NCI-H524 (cell line): ENCODE data around the gene FNDC10.

Source experiments
- DNase-seq, 2 experiments: peaks; one replicate each; lab custom pipeline; 2025; lab: John Stamatoyannopoulos, UW

FNDC10 gene

DNA sequence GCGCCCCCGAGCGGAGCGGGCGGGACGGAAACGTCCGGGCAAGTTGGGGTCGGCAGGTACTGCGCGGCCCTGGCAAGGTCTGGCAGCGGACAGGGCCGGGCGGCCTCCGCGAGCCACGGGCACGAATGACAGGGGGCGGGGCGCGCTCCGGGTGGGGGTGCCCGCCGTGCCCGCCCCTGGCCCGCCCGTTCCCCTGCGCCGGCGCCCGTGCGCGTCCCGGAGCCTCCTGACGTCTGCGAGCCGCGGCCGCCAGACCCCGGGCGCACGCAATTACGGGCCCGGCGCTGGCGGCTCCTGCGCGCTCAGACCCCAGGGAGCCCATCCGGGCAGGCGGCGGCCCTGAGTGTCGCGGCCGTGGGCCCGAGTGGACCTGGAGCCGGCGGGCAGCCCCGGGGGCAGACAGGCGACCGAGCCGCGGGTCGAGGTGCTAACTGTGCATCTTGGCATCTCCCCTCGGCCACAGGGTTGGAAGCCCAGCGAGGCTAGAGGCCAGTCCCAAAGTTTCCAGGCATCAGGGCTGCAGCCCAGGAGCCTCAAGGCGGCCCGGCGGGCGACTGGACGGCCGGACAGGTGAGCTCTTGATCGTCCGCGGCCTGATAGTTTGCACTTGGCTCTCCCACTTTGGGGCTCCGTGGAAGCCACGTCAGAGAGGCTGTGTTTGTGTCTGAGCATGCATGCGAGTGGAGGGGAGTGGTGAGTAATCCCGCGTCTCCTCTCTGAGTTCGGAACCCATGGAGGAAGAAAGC is 16.3 kb upstream of the FNDC10 start:
- no peak for DNase-seq

DNA sequence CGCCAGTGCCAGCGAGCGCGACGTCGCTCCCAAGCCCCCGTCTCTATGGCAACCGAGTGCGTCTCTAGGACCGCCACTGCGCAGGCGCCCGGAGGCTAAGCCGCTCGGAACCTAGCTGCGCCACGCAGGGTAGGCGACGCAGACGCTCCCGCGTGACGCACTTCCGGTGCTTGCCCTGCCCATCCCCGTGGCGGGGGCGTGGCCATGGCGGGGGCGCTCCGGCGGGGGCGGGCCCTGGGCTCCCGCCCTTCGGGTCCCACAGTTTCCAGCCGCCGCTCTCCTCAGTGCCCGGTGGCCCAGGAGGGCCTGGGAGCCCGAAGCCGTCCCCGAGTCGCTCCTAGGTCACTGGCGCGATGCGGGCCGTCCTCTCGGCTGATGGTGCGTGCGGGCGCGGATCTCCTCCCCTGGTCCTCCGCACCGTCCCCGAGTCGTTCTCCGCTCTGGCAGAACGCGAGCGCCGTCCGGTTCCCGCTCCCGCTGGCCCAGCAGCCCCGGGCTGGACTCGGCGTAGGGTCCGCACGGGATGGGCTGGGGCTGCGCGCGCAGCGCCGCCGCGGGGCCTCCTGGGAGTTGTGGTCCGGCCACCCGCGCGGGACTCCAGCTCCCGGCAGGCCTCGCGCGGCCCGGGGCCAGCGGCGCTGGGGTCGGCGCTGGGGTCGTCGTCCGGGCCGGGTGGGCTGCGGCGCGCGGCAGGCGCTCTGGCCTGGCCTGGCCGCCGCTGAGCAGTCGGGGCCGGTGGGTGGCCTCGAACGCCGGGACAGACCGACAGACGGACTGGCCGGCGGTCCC is 15.5 kb upstream of the FNDC10 start, which contains the start of gene MIB2:
MIB2 (plus strand) TSS at position 245 of the 789 bp plus-strand sequence. CDS start 7,953 bp downstream, outside the sequence.
- DNase-seq = peak; percentile 94 to 98

DNA sequence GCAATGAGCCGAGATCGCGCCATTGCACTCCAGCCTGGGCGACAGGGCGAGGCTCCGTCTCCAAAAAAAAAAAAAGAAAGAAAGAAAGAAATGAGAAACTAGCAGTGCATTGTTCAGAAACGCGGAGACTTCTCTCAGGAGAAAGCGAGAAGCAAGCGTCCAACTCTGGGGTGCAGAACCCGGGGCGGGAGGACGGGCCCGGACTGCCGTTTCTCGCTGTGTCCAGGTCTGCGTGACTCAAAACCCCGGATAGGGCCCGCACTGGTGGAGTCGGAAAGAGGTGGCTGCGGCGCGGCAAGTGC is 15.0 kb upstream of the FNDC10 start:
- no peak for DNase-seq

DNA sequence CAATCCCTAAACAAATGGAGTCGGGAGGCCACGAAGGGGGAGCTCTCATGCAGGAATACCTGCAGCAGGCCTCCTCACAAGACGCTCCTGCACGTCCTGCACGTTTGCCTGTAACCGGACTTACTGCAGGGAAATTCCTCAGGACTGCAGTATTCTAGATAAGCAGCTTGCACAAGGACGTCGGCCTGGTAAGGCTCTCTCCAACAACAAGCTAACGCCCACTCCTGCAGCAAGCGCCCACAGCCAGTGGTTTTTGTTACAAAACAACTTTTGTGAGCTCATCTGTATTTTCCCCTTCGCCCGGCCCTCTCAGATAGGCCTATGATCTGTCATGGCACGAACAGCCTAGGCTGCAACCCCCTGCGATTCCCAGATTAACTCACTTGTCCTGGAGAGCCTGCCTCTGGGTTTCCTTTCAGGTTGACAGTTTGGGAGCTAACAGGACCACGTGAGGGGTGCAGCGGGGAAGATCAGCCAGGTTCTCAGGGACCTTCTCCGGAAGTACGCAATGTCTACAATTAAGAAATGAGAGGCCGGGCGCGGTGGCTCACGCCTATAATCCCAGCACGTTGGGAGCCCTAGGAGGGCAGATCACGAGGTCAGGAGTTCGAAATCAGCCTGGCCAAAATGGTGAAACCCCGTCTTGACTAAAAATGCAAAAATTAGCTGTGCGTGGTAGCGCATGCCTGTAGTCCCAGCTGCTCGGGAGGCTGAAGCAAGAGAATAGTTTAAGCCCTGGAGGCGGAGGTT is 14.4 kb upstream of the FNDC10 start:
- peak in 1 of 2 experiments; percentile 35 for DNase-seq

DNA sequence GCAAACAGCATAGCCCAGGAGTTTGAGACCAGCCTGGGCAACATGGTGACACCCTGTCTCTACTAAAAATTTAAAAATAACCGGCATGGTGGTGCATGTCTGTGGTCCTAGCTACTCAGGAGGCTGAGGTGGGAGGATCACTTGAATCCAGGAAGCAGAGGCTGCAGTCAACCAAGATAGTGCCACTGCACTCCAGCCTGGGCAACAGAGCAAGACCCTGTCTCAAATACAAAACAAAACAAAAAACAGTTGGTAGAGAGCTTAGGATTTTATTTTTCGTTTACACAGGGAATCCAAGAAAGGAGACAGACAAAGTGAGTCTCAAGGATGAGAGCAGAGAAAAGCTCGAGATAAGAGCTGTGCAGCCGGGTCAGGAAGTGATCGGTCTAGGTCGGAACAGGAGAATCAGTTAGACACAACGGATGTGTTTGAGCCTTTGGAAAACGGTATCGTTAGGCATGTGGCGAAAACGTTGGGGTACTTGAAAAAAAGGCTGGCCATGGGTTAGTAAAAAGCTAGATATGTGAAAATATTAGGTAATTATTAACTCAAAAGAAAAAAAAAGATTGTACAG is 13.7 kb upstream of the FNDC10 start:
- DNase-seq = no peak

DNA sequence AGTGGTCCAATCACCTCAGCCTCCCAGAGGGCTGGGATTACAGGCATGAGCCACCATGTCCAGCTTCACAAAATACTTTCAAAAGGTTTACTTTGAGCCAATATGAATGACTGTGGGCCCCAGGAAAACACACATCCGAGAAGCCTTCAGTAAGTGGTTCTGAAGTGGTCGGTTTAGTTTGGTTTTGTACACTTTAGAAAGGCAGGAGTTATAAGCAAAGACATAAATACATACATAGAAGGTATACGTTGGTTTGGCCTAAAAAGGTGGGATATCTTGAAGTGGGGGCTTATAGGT is 12.1 kb upstream of the FNDC10 start:
- DNase-seq = no peak

DNA sequence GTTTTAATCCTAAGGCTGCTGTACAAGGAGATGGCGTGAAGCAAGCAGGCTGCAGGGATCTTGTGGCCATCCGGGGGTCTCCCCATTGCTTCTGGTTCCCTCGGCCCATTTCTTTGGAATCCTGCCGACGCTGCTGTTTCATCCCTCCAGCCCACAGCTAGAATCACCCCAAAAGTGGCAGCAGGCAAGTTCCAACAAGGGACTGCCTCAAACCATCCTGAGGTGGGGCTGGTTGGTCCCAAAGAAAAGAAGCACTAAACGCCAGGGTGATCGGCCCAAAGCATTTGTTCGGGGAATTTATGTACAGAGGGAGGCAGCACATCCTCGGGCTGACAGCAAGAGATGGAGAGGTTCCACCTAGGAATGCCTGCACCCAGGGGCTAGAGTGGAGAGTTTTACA is 10.9 kb upstream of the FNDC10 start:
- no peak for DNase-seq

DNA sequence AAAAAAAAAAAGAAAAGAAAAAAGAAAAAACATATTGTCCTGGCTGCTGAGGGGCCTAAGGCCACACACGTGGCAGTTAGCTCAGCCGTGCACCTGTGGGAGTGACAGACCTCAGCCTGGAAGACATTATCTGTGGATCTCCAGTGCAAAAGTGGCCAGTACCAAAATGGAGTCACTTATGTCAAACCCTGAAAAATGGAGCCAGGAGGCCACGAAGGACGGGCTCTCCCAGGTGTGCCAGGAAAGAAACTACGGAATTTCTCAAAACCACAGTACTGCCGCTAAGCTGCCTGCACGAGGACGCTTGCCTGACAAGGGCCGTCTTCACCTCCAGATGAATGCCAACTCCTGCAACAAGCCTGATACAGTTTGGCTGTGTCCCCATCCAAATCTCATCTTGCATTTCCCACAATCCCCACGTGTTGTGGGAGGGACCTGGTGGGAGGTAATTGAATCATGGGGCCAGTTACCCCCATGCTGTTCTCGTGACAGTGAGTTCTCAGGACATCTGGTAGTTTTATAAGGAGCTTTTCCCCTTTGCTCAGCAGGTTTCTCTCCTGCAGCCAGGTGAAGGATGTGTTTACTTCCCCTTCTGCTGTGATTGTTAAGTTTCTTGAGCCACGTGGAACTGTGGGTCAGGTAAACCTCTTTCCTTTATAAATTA is 10.0 kb upstream of the FNDC10 start:
- no peak for DNase-seq

DNA sequence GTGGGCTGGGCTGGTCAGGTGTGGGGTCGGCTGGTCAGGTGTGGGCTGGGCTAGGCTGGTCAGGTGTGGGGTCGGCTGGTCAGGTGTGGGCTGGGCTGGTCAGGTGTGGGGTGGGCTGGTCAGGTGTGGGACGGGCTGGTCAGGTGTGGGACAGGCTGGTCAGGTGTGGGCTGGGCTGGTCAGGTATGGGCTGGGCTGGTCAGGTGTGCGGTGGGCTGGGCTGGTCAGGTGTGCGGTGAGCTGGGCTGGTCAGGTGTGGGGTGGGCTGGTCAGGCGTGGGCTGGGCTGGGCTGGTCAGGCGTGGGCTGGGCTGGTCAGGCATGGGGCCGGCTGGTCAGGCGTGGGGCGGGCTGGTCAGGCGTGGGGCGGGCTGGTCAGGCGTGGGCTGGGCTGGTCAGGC is 6.3 kb upstream of the FNDC10 start:
- no peak for DNase-seq

DNA sequence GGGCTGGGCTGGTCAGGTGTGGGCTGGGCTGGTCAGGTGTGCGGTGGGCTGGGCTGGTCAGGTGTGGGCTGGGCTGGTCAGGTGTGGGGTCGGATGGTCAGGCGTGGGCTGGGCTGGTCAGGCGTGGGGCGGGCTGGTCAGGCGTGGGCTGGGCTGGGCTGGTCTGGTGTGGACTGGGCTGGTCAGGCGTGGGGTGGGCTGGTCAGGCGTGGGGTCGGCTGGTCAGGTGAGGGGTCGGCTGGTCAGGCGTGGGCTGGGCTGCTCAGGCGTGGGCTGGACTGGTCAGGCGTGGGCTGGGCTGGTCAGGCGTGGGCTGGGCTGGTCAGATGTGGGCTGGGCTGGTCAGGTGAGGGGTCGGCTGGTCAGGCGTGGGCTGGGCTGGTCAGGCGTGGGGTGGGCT is 5.8 kb upstream of the FNDC10 start:
- no peak for DNase-seq

DNA sequence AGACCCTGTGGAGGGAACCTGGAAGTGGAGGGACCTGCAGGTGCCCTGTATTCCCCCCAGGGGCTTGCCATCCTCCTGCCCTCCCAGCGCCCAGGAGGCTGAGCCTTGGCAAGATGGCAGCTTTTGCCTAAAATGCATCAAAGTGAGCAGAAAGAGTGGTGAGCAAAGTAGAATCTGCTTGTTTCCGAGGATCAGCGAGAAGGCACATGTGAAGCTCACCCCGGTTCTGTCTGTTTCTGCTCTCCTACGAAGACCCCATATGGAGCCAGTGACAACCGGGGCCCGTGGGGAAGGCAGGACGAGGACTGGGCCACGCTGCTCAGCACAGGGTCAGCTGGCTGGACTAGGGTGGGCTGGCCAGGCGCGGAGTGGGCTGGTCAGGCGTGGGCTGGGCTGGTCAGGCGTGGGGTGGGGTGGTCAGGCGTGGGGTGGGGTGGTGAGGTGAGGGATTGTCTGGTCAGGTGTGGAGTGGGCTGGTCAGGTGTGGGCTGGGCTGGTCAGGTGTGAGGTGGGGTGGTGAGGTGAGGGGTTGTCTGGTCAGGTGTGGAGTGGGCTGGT is 5.2 kb upstream of the FNDC10 start:
- DNase-seq = no peak

DNA sequence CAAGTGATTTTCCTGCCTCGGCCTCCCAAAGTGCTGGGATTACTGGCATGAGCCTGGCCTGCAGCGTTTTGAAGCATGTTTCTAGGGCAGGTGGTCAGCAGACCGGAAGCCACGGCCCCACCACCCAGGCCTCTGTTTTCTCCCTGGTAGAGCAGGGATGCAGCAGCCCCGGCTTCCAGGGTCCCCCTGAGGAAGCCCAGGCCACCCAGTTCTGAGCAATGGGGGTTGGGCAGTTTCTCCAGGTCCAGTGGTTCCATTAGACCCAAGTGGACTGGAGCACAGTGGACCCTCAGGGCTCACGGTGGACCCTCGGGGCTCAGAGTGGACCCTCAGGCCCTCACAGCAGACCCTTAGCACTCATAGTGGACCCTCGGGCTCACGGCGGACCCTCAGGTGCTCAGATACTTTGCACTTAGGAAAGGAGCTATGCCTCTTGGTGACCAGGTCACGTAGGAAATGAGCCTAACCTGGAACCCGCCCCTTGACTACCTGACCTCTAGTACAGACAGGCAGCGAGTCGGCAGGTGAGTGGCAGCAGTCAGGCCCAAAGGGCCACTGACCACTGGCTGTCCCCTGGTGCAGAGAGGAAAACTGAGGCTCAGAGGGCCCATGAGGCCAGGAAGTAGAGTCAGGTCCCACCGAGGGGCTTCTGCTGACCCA is 4.6 kb upstream of the FNDC10 start:
- no peak for DNase-seq

DNA sequence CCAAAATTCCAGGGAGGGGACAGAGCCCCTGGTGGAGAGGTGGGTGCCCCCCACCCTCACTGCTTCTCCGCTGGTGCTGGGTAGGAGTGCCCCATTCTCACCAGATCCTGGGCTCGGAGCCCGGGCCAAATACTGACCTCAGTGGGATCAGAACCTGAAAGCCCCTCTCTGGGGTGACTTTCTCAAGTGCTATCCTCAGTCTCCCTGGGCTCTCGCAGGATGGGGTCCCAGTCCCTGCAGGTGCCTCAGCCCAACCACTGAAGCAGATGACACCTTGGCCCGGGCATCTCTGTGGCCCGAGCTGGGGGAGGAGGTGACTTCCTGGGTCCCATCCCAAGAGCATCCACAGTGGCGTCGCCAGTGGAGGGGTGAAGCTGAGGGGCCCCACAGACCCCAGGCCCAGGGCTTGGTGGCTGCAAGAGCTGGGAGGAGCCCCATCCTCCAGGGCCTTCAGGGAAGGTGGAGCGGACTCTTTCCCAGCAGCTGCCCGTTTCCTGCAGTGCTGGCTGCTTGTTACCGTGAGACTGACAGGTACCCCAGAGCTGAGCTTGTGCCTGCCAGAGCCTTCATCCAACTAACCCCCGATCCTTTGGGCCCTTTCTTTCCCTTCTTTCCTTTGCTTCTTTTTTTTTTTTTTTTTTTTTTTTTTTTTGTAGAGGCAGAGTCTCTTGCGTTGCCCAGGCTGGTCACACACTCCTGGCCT is 3.9 kb upstream of the FNDC10 start:
- DNase-seq = no peak

DNA sequence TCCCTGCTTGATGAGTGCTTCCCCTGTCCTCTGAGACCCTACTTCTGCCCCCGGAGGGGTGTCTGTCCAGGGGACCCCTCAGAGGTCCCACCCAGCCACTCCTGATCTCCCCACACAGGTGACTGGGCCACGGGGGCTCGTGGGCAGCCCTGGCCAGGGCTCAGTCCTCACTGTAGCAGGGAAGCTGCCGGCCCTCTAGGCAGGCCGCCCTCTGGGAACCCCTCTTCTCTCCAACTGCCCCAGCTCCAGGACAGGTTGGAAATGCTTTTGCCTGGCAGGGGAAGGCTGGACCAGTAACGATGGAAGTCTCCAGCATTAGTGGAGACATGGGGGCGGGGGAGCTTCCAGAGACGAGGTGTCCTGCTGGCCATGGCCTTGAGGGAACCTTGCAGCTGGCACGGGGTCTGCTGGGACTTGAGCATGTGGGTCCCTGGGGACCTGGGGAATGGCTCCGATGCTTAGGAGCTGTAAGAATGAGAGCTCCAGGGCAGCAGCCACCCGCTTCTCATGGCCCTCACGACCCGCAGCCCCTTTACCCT is 3.1 kb upstream of the FNDC10 start:
- peak in 1 of 2 experiments; percentile 54 for DNase-seq

DNA sequence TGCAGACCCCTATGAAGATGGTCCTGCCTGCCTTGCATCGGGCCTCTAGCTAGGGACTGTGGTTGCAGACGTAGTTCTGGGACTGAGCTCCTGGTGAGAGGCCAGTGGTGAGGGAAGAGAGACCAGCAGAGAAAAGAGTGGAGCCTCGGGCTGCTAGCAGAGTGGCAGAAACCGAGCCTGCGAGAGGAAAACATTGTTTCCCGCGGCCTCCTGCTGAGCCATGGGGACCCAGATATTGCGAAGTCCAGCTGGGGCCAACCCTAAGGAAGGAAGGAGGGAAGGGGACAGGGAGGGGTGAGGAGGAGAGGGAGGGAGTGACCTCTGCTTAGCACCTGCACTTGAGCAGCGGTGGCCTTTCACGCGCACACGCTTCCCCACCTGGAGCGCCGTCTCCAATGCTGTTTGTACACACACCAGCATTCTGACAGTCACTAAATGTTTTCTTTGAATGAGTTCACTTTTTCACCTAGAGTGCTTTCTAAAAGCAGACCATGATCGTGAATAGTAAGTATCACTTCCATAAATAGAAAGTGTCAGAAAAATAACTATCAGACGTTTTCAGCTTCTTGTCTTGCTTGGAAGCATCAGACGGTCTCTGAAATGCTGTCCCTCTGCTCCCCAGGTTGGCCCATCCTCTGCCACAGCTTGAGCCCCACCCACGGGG is 2.5 kb upstream of the FNDC10 start:
- DNase-seq = no peak

DNA sequence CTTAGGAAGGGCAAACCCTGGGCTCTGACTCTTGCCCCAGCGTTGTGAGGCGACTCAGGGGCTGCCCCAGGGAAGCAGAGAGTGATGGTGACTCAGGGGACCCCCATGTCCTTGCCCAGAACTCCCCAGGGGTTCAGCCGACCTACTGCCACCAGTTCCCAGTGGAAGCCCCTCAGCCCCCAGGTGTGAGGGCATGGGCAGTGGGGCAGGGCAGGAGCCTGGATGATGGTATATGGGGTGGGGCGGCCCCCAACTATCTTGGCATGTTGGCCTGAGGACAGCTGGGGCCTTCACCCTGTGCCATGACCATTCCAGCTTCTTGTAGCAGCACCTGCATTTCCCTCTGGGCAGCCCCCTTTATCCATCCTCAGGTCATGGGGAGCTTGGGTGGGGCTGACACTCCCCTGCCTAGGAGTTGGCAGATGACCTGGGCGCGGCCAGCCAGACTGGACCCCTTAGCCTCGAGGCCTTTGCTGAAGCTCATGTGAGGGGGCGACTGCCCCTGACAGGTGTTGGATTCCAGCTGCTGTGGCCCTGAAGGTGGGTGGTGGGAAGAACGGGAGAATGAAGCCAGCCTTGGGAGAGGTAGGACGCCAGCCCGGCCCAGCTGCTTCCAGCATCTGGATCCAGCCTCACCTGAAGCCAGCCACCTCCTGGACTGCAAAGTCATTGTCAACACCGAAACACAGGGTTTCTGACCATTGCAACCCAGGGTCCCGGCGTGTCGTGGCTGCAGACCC is 1.8 kb upstream of the FNDC10 start:
- no peak for DNase-seq

DNA sequence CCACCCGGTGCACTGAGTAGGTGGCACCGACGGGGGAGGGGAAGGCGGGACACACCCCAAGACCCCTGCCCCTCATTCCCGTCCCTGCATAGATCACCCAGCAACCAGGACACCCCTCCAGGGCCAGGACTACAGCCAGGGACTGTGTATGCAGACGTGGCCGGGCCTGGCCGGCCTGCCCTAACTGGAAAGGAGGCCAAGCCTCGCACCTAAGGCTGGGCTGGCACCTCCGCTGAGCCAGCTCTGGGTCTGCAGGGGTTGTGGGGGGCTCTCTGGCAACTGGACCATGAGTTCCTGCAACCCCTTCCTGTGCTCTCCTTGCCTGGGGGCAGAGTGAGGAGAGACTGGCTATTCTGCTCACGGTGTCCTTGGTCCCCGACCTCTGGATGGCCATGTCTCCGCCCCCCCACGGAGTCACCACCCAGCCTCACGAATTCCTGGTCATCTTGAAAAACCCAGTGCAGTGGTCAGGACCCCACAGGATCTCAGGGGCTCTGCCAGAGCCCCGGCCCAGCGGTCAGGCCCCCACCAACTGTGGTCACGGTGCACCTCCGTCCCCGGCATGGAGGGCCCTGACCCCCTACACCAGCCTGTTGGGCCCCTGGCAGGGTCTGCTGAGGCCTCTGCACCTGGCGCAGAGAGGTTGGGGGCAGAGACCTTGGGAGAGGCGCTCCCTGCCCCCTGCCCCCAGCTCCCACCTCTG is 1.1 kb upstream of the FNDC10 start:
- DNase-seq = no peak
